ENCODE measurements around the gene ADAMTSL3. TPM values are rescaled to one million over a fixed set of nuclear protein-coding genes. Genes with fewer than 3 reads are reported as not detected.

Gene ADAMTSL3
- total and polyA plus RNA-seq, 2 donors (not counting 1 experiment from before 2014, with no cell fraction given): 0.14 to 0.17 TPM

- DNase-seq (ENCODE audit: low read depth in 2 of 2): no peak
- H3K27me3 ChIP-seq (ENCODE audit: control insufficient read depth, insufficient read depth, low read length): no peaks in the 10 kb centered on the region
- no peak overlapping the region for H2AFZ ChIP-seq (ENCODE audit: low read length)
- no peaks in the 10 kb centered on the region for H3K9me3 ChIP-seq (ENCODE audit: control insufficient read depth, insufficient read depth, low read depth, low read length)
- H3K4me1 ChIP-seq (ENCODE audit: control insufficient read depth, extremely low read depth, insufficient read depth, low read length): no peaks in the 10 kb centered on the region
- TF ChIP-seq CTCF (conservative IDR thresholded peaks at IDR 0.05 in 1 of 2, IDR thresholded peaks at IDR 0.05 in 1 of 2; ENCODE audit: low read depth in 1 of 2, low read length in 2 of 2): no peak
- TF ChIP-seq EZH2 (IDR thresholded peaks at IDR 0.05; ENCODE audit: low read length, missing control alignments): no peak
- no peaks in the 10 kb centered on the region for H3K36me3 ChIP-seq (ENCODE audit: control insufficient read depth, insufficient read depth, low read length)
- no peak overlapping the region for H3K4me2 ChIP-seq (ENCODE audit: extremely low read depth, insufficient read depth, low read length)
- no peak overlapping the region for H3K9ac ChIP-seq (ENCODE audit: insufficient read depth, low read length)
- H3K4me3 ChIP-seq (replicated peaks in 1 of 4; ENCODE audit: control extremely low read depth in 1 of 4, insufficient read depth in 1 of 4, low read depth in 3 of 4, low read length in 4 of 4): no peak overlapping the region
- no peaks in the 10 kb centered on the region for H4K20me1 ChIP-seq (ENCODE audit: control insufficient read depth, extremely low read depth, insufficient read depth, low read length)
- no peaks in the 10 kb centered on the region for H3K79me2 ChIP-seq (ENCODE audit: control insufficient read depth, insufficient read depth, low read length)
- no peak overlapping the region for H3K27ac ChIP-seq (ENCODE audit: insufficient read depth, low read length)
Observed at GRCh38 chr15:83911345-83911744, 257.4 kb downstream of the ADAMTSL3 start.

GRCh38 chr15:83912343-83912742, 258.4 kb downstream of the ADAMTSL3 start:
- H3K79me2 ChIP-seq (ENCODE audit: control insufficient read depth, insufficient read depth, low read length): no peaks in the 10 kb centered on the region
- H4K20me1 ChIP-seq (ENCODE audit: control insufficient read depth, extremely low read depth, insufficient read depth, low read length): no peaks in the 10 kb centered on the region
- H3K4me3 ChIP-seq (replicated peaks in 1 of 4; ENCODE audit: control extremely low read depth in 1 of 4, insufficient read depth in 1 of 4, low read depth in 3 of 4, low read length in 4 of 4): no peak overlapping the region
- no peak overlapping the region for H3K9ac ChIP-seq (ENCODE audit: insufficient read depth, low read length)
- H3K4me2 ChIP-seq (ENCODE audit: extremely low read depth, insufficient read depth, low read length): no peak overlapping the region
- H3K27ac ChIP-seq (ENCODE audit: insufficient read depth, low read length): no peak overlapping the region
- DNase-seq (ENCODE audit: low read depth in 2 of 2): no peak
- TF ChIP-seq EZH2 (IDR thresholded peaks at IDR 0.05; ENCODE audit: low read length, missing control alignments): no peak
- TF ChIP-seq CTCF (conservative IDR thresholded peaks at IDR 0.05 in 1 of 2, IDR thresholded peaks at IDR 0.05 in 1 of 2; ENCODE audit: low read depth in 1 of 2, low read length in 2 of 2): no peak
- H3K9me3 ChIP-seq (ENCODE audit: control insufficient read depth, insufficient read depth, low read depth, low read length): no peaks in the 10 kb centered on the region
- H2AFZ ChIP-seq (ENCODE audit: low read length): no peak overlapping the region
- H3K36me3 ChIP-seq (ENCODE audit: control insufficient read depth, insufficient read depth, low read length): no peaks in the 10 kb centered on the region
- no peaks in the 10 kb centered on the region for H3K4me1 ChIP-seq (ENCODE audit: control insufficient read depth, extremely low read depth, insufficient read depth, low read length)
- H3K27me3 ChIP-seq (ENCODE audit: control insufficient read depth, insufficient read depth, low read length): no peaks in the 10 kb centered on the region

GRCh38 chr15:83913034-83913632, 259.2 kb downstream of the ADAMTSL3 start:
- H3K27me3 ChIP-seq (ENCODE audit: control insufficient read depth, insufficient read depth, low read length): no peaks in the 10 kb centered on the region
- no peaks in the 10 kb centered on the region for H3K4me1 ChIP-seq (ENCODE audit: control insufficient read depth, extremely low read depth, insufficient read depth, low read length)
- H3K9me3 ChIP-seq (ENCODE audit: control insufficient read depth, insufficient read depth, low read depth, low read length): no peaks in the 10 kb centered on the region
- no peaks in the 10 kb centered on the region for H4K20me1 ChIP-seq (ENCODE audit: control insufficient read depth, extremely low read depth, insufficient read depth, low read length)
- H3K36me3 ChIP-seq (ENCODE audit: control insufficient read depth, insufficient read depth, low read length): no peaks in the 10 kb centered on the region
- H3K79me2 ChIP-seq (ENCODE audit: control insufficient read depth, insufficient read depth, low read length): no peaks in the 10 kb centered on the region
- H3K9ac ChIP-seq (ENCODE audit: insufficient read depth, low read length): no peak overlapping the region
- no peak for DNase-seq (ENCODE audit: low read depth in 2 of 2)
- no peak overlapping the region for H3K4me3 ChIP-seq (replicated peaks in 1 of 4; ENCODE audit: control extremely low read depth in 1 of 4, insufficient read depth in 1 of 4, low read depth in 3 of 4, low read length in 4 of 4)
- H2AFZ ChIP-seq (ENCODE audit: low read length): no peak overlapping the region
- no peak overlapping the region for H3K27ac ChIP-seq (ENCODE audit: insufficient read depth, low read length)
- no peak overlapping the region for H3K4me2 ChIP-seq (ENCODE audit: extremely low read depth, insufficient read depth, low read length)
- TF ChIP-seq EZH2 (IDR thresholded peaks at IDR 0.05; ENCODE audit: low read length, missing control alignments) (no peak), CTCF (conservative IDR thresholded peaks at IDR 0.05 in 1 of 2, IDR thresholded peaks at IDR 0.05 in 1 of 2; ENCODE audit: low read depth in 1 of 2, low read length in 2 of 2) (no peak)
